K562 (cell line): ENCODE results near the gene SCARB2. TPM values are rescaled to one million over a fixed set of nuclear protein-coding genes. Genes with fewer than 3 reads are reported as not detected.

Experiments
- BCOR ChIP-seq: fragments of 450-650 bp; IDR thresholded peaks from 2 replicates; pipeline ENCODE4 v1.6.1; 2016
- BRD4 ChIP-seq: fragments of 200-600 bp; sonication (generic); IDR thresholded peaks from 2 replicates; pipeline ENCODE4 v1.6.1; 2017; ENCODE audit warnings: inconsistent platforms
- CTCFL ChIP-seq: IDR thresholded peaks from 2 replicates; pipeline ENCODE4 v1.6.1; 2011; ENCODE audit warnings: borderline replicate concordance, low read depth, mild to moderate bottlenecking, moderate library complexity, low read length; ENCODE audit not compliant: insufficient read depth, poor library complexity, severe bottlenecking
- ERF ChIP-seq: fragments of 450-650 bp; formaldehyde crosslinking; IDR thresholded peaks from 2 replicates; pipeline ENCODE4 v1.4.0; 2020; ENCODE audit warnings: mild to moderate bottlenecking, mixed read lengths
- HDAC8 ChIP-seq: fragments of 450-650 bp; IDR thresholded peaks from 2 replicates; pipeline ENCODE4 v1.6.1; 2016; ENCODE audit warnings: mild to moderate bottlenecking, missing genetic modification characterization, moderate library complexity, missing compliant biosample characterization
- HDGF ChIP-seq: fragments of 450-650 bp; IDR thresholded peaks from 2 replicates; pipeline ENCODE4 v1.6.1; 2016
- ILK ChIP-seq: fragments of 450-650 bp; IDR thresholded peaks from 2 replicates; pipeline ENCODE4 v1.6.1; 2016; ENCODE audit warnings: missing genetic modification characterization, low read depth, mild to moderate bottlenecking, missing compliant biosample characterization, moderate library complexity, borderline replicate concordance
- MITF ChIP-seq: IDR thresholded peaks from 2 replicates; pipeline ENCODE4 v1.6.1; 2014; ENCODE audit warnings: antibody characterized with exemption
- RFX7 ChIP-seq: fragments of 250-450 bp; sonication (Bioruptor Pico); IDR thresholded peaks from 2 replicates; pipeline ENCODE4 v1.5.1; 2021; ENCODE audit warnings: mild to moderate bottlenecking
- TSC22D4 ChIP-seq: fragments of 450-650 bp; IDR thresholded peaks from 2 replicates; pipeline ENCODE4 v1.6.1; 2016; ENCODE audit warnings: missing genetic modification characterization, missing biosample characterization, control low read depth
- UBTF ChIP-seq, 2 experiments: IDR thresholded peaks; 2 replicates each; pipeline ENCODE4 v1.6.1; 2012; ENCODE audit warnings: improper control_type of control experiment in 2 of 2, low read depth in 2 of 2, low read length in 2 of 2, borderline replicate concordance in 1 of 2
- ZC3H11A ChIP-seq: IDR thresholded peaks from 2 replicates; pipeline ENCODE4 v1.6.1; 2012; ENCODE audit warnings: low read depth, low read length, improper control_type of control experiment
- ZSCAN29 ChIP-seq: fragments of 450-650 bp; IDR thresholded peaks from 2 replicates; pipeline ENCODE4 v1.6.1; 2017
- polyA plus RNA-seq, 8 experiments: library from polyadenylated mRNA; depleted of rRNA in 4 of 8; stranded (reverse) in 5 of 8; unstranded in 3 of 8; fragments of >200 nt; fragmentation: Nextera tagmentation in 2 of 8; fragmentation: Illumina TruSeq in 1 of 8; extraction: Ambion mirVana in 2 of 8; extraction: Trizol in 1 of 8; gene quantifications; 2 replicates each; pipeline versions ENCODE4 v1.2.1 to v1.2.3, GENCODE V29; 2011 to 2014; ENCODE audit warnings: inconsistent platforms in 1 of 8, missing spikeins in 1 of 8
- total RNA-seq, 7 experiments: library from RNA; depleted of rRNA in 6 of 7; stranded (reverse); fragments of >200 nt in 6 of 7; fragmentation: Illumina TruSeq in 2 of 7; extraction: Trizol in 2 of 7; gene quantifications; 2 replicates each; pipeline versions ENCODE4 v1.2.1 to v1.2.3, GENCODE V29; 2011 to 2021; ENCODE audit warnings: low replicate concordance in 1 of 7
- TF ChIP-seq, protein P1 (sequence below): sonication (generic); formaldehyde crosslinking; IDR thresholded peaks from 2 replicates; pipeline ENCODE4 v1.4.0; 2020; ENCODE audit warnings: mild to moderate bottlenecking, missing genetic modification reagents
- TF ChIP-seq, protein P2 (sequence below): sonication (generic); formaldehyde crosslinking; IDR thresholded peaks from 2 replicates; pipeline ENCODE4 v1.8.1; 2023; ENCODE audit warnings: mild to moderate bottlenecking, missing genetic modification reagents

Gene SCARB2
- total and polyA plus RNA-seq, 9 of the 15 experiments (the other 6 are each of a cell fraction or from before 2014, with no cell fraction given): 6.1 to 25.8 (median 17.8) TPM

DNA sequence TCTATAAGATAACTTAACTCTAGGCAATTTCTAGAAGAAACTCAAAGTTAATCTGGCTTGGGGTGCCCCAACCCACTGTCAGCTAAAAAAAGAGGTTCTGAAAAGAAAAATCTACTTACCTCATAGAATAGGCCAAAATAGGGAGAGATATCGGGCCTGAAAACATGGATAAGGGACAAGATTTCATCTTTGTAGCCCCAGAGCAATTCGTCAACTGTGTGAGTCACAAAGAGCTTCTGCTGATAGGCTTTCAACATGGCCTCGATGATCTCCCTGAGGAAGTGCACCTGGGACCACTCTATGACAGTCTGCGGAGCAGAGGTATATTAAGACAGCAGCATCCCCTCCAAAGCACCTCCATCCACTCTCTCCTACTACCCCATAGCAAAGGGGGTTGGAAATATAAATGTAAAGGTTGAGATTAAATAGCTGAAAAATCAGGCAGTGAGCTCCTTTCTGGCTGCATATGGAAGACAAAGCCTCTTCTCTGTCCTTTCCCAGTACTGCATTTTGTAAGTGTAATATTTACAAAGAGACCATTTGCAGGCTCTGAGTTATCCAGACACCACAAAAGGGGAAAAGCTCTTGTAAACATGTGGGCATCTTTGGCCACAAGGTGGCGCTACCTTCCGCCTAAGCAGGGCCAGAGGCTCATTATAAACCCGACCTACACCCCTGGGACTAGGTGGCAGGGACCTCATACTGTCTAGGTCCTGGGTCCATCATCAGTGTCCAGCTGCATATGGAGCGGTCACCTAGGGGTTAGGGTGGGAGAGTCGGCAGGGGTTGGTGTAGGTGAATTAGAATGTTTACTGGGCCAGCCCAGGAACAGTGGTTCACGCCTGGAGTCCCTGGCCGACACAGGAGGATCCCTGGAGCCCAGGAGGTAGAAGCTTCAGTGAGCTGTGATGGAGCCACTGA, 34.0 kb downstream of the SCARB2 start (continued):
- TF ChIP-seq UBTF (IDR thresholded peaks at IDR 0.05; ENCODE audit: borderline replicate concordance in 1 of 2, low read depth in 2 of 2, low read length in 2 of 2) (no peak), HDGF (no peak), BRD4 (no peak), ERF (no peak), CTCFL (peak; percentile 28), TSC22D4 (tag) (no peak), ILK (no peak), MITF (no peak), ZSCAN29 (no peak), ZC3H11A (no peak), HDAC8 (tag) (no peak), RFX7 (CRISPR knock-in tag) (no peak), BCOR (no peak)
- TF ChIP-seq, protein P1, sequence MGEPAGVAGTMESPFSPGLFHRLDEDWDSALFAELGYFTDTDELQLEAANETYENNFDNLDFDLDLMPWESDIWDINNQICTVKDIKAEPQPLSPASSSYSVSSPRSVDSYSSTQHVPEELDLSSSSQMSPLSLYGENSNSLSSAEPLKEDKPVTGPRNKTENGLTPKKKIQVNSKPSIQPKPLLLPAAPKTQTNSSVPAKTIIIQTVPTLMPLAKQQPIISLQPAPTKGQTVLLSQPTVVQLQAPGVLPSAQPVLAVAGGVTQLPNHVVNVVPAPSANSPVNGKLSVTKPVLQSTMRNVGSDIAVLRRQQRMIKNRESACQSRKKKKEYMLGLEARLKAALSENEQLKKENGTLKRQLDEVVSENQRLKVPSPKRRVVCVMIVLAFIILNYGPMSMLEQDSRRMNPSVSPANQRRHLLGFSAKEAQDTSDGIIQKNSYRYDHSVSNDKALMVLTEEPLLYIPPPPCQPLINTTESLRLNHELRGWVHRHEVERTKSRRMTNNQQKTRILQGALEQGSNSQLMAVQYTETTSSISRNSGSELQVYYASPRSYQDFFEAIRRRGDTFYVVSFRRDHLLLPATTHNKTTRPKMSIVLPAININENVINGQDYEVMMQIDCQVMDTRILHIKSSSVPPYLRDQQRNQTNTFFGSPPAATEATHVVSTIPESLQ: no peak
- TF ChIP-seq, protein P2, sequence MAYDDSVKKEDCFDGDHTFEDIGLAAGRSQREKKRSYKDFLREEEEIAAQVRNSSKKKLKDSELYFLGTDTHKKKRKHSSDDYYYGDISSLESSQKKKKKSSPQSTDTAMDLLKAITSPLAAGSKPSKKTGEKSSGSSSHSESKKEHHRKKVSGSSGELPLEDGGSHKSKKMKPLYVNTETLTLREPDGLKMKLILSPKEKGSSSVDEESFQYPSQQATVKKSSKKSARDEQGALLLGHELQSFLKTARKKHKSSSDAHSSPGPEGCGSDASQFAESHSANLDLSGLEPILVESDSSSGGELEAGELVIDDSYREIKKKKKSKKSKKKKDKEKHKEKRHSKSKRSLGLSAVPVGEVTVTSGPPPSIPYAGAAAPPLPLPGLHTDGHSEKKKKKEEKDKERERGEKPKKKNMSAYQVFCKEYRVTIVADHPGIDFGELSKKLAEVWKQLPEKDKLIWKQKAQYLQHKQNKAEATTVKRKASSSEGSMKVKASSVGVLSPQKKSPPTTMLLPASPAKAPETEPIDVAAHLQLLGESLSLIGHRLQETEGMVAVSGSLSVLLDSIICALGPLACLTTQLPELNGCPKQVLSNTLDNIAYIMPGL (CRISPR knock-in tag): no peak
